AG09309 (cell line): ENCODE measurements around the gene ARVCF.
A peak's percentile ranks its signal among the peaks of the same experiment; 100 is the strongest.

Experiments used
- DNase-seq: peaks from one replicate; pipeline ENCODE4 v3.0.0-alpha.2; 2010; ENCODE audit warnings: low read depth
- H3K4me3 ChIP-seq: 2 replicates; pipeline ENCODE4 v1.5.1; 2011; ENCODE audit warnings: mild to moderate bottlenecking, low read depth, low read length, moderate library complexity; ENCODE audit not compliant: control insufficient read depth
- CTCF ChIP-seq: IDR thresholded peaks from 2 replicates; pipeline ENCODE4 v1.5.1; 2011; ENCODE audit warnings: mild to moderate bottlenecking, low read depth, low read length, inconsistent platforms; ENCODE audit not compliant: insufficient read depth, control insufficient read depth; ENCODE audit errors: missing control alignments

The ARVCF gene

DNA sequence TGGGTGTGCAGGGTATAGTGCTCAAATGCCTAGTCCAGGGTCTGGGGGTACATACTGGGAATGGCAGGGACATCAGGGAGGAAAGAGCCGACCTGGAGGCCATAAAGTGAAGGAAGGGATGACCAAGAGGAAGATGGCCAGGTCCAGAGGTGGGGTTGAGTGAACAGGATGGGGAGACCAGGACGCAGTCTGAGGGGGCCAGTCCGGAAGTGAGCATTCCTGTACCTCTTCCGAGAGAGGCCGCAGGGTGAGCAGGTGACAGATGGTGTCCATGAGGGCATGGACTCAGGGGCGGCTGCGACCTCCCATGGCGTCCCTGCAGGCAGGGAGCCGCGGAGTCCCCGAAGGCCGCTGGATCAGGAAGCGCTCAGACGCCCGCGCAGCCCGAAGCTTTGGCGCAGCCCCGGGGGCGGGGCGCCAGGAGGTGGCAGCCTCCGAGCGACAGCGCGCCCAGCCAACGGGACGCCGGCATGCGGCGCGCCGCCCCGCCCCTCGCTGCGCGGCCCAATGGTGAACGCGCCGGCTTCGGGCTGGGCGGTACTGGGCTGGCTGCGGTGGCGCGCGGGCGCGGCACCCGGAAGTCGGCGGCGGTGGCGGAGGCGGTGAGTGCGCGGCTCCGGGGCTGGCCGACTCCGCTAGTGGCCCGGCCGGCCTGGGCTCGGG lies 4.0 kb upstream of the ARVCF start, which contains the start of gene TANGO2:
Gene TANGO2, plus strand, starts transcription at position 578 of the 663 bp plus-strand sequence. CDS start 15,689 bp downstream, outside the sequence.
- peak within 1 kb of the TSS; percentile 89 for H3K4me3 ChIP-seq
- TF ChIP-seq CTCF: no peak
- peak; percentile 52 for DNase-seq

GRCh38 chr22:20019661-20020532 lies 3.3 kb upstream of the ARVCF start:
- DNase-seq: no peak
- TF ChIP-seq CTCF: no peak
- H3K4me3 ChIP-seq: peak overlapping the region; percentile 49

- H3K4me3 ChIP-seq: no peak overlapping the region
- no peak for DNase-seq
- TF ChIP-seq CTCF: no peak
Measured at GRCh38 chr22:20018001-20018400, 1.4 kb upstream of the ARVCF start.

GRCh38 chr22:20017622-20017958 lies 967 bp upstream of the ARVCF start:
- no peak for DNase-seq
- no peak overlapping the region for H3K4me3 ChIP-seq
- no peak for TF ChIP-seq CTCF

GRCh38 chr22:20015971-20016733 lies 471 bp downstream of the ARVCF start:
- TF ChIP-seq CTCF: no peak
- peak overlapping the region; percentile 56 for H3K4me3 ChIP-seq
- DNase-seq: no peak

DNA sequence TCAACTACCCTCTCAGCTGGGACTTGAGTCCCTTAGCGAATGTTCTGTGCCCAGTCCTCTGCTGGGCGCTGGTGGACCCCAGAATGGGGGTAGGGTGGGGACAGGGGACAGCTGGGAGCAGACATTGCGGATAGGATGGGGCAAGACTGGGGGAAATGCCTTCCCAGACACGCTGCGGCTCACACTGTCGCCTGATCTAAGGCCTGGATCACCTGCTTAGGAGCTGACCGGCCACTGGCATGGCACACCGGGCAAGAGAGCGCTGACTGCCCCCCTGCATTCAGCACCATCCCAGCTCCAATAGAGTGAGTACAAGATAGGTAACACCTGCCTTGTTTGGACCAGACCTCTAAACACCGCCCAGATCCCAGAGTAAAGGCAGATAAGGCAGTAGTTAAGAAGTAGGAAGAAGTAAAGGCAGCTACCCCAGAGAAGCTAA lies 1.4 kb downstream of the ARVCF start:
- TF ChIP-seq CTCF: no peak
- no peak for DNase-seq
- no peak overlapping the region for H3K4me3 ChIP-seq
